ENCODE results near the gene PARVG. TPM values are rescaled to one million over a fixed set of nuclear protein-coding genes. Genes with fewer than 3 reads are reported as not detected.

Gene PARVG
- total RNA-seq, 2 donors from 2014 or later: 34.9 to 71.3 TPM

GRCh38 chr22:44247346-44247745 lies 66.6 kb downstream of the PARVG start:
- no peaks in the 10 kb centered on the region for H3K36me3 ChIP-seq
- peaks cover 5% of the 10 kb centered on the region for H3K9me3 ChIP-seq
- no peak for DNase-seq (ENCODE audit: low spot score)
- H3K27ac ChIP-seq: no peak overlapping the region
- no peak for TF ChIP-seq CTCF (IDR thresholded peaks at IDR 0.05)
- no peak overlapping the region for H3K4me3 ChIP-seq
- no peaks in the 10 kb centered on the region for H3K27me3 ChIP-seq (replicated peaks; ENCODE audit: insufficient read depth)
- H3K4me1 ChIP-seq (ENCODE audit: control insufficient read depth in 1 of 2, low read depth in 2 of 2): no peaks in the 10 kb centered on the region
- no peak for ATAC-seq (ENCODE audit: insufficient number of reproducible peaks, low FRiP score, low read depth)

DNA sequence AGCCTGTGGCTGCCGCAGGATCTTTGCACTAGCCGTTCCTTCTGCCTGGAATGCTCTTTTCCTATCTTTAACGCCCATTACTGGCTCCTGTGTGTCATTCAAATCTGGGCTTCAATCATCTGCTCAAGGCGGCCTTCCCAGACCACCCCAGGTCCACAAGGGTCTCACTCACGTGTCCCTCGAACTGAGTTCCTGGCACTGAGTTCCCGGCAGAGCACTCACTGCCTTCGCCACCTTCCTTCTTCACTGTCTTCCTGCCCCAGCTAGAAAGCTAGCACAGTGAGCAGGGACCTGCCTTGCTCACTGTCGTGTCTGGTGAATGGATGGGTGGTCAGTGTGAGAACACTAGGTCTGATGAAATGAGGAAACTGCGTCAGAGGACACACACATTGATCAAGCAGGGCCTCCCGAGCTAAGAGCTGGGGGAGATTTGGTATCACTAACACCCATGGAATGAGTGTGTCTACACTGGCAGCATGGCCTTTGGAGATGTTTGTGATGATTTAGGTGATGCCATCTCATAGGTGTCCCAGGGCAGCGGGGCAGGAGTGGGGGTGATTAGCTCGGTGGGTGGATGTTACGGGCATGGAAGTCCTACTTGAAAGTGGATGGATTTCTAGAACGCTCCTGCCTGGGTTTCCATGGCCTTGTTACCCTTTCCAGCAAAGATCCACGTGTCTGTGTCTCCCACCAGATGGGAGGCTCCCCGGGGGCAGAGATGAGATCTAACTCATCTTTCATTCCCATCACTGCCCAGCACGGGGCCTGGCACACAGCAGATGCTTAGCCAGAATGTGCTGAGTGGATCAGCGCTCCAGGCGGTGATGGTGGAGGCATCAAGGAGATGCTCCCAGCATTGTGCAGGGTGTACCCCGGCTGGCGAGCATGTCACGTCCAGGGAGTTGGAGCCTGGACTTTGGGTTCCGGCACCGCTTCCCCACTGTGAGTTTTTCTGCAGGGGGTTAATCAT lies 67.5 kb downstream of the PARVG start:
- H3K27ac ChIP-seq: no peak overlapping the region
- no peak for DNase-seq (ENCODE audit: low spot score)
- H3K4me3 ChIP-seq: no peak overlapping the region
- H3K36me3 ChIP-seq: no peaks in the 10 kb centered on the region
- no peak for ATAC-seq (ENCODE audit: insufficient number of reproducible peaks, low FRiP score, low read depth)
- H3K4me1 ChIP-seq (ENCODE audit: control insufficient read depth in 1 of 2, low read depth in 2 of 2): no peaks in the 10 kb centered on the region
- H3K9me3 ChIP-seq: peaks cover 5% of the 10 kb centered on the region
- no peaks in the 10 kb centered on the region for H3K27me3 ChIP-seq (replicated peaks; ENCODE audit: insufficient read depth)
- TF ChIP-seq CTCF (IDR thresholded peaks at IDR 0.05): no peak

GRCh38 chr22:44248926-44249325 lies 68.2 kb downstream of the PARVG start:
- Histone ChIP-seq H3K27me3 (replicated peaks; ENCODE audit: insufficient read depth) (no peaks in the 10 kb centered on the region), H3K4me1 (ENCODE audit: control insufficient read depth in 1 of 2, low read depth in 2 of 2) (no peaks in the 10 kb centered on the region), H3K9me3 (peaks cover 5% of the 10 kb centered on the region), H3K36me3 (no peaks in the 10 kb centered on the region), H3K4me3 (no peak overlapping the region), H3K27ac (no peak overlapping the region)
- no peak for TF ChIP-seq CTCF (IDR thresholded peaks at IDR 0.05)
- ATAC-seq (ENCODE audit: insufficient number of reproducible peaks, low FRiP score, low read depth) (no peak), DNase-seq (ENCODE audit: low spot score) (no peak)

- no peak overlapping the region for H3K27ac ChIP-seq
- no peaks in the 10 kb centered on the region for H3K27me3 ChIP-seq (replicated peaks; ENCODE audit: insufficient read depth)
- DNase-seq (ENCODE audit: low spot score) (no peak), ATAC-seq (ENCODE audit: insufficient number of reproducible peaks, low FRiP score, low read depth) (no peak)
- H3K4me3 ChIP-seq: no peak overlapping the region
- H3K36me3 ChIP-seq: no peaks in the 10 kb centered on the region
- no peak for TF ChIP-seq CTCF (IDR thresholded peaks at IDR 0.05)
- no peaks in the 10 kb centered on the region for H3K4me1 ChIP-seq (ENCODE audit: control insufficient read depth in 1 of 2, low read depth in 2 of 2)
- H3K9me3 ChIP-seq: peaks cover 5% of the 10 kb centered on the region
Measured at GRCh38 chr22:44249376-44250147, 68.8 kb downstream of the PARVG start.

- ATAC-seq (ENCODE audit: insufficient number of reproducible peaks, low FRiP score, low read depth): no peak
- Histone ChIP-seq H3K27me3 (replicated peaks; ENCODE audit: insufficient read depth) (no peaks in the 10 kb centered on the region), H3K36me3 (no peaks in the 10 kb centered on the region), H3K27ac (no peak overlapping the region), H3K4me3 (no peak overlapping the region), H3K4me1 (ENCODE audit: control insufficient read depth in 1 of 2, low read depth in 2 of 2) (no peaks in the 10 kb centered on the region), H3K9me3 (no peaks in the 10 kb centered on the region)
- no peak for TF ChIP-seq CTCF (IDR thresholded peaks at IDR 0.05)
- no peak for DNase-seq (ENCODE audit: low spot score)
Measured at GRCh38 chr22:44254811-44255210, 74.1 kb downstream of the PARVG start.

Data from thoracic aorta (tissue), 2 donors.